GM12892 (cell line): ENCODE data around the gene SLC38A9.
"Not testable (repeated sequence)": the region's sequence is repeated elsewhere in the genome, so short reads cannot be mapped to it uniquely, and the experiment has no call there.

Experiments used
- DNase-seq: peaks from one replicate; pipeline ENCODE4 v3.0.0; 2011; ENCODE audit not compliant: insufficient read length
- FAIRE-seq: peaks from 2 replicates; lab custom pipeline; 2011; peaks lifted over from hg19 to GRCh38; lab: Jason Lieb, UNC
- POLR2A ChIP-seq: IDR thresholded peaks from 2 replicates; pipeline ENCODE4 v1.6.1; 2011; ENCODE audit warnings: low read depth, low read length, control low read depth
- POLR2AphosphoS5 ChIP-seq: IDR thresholded peaks from 2 replicates; pipeline ENCODE4 v1.6.1; 2011; ENCODE audit warnings: low read depth, low read length, control low read depth
- TAF1 ChIP-seq: IDR thresholded peaks from 2 replicates; pipeline ENCODE4 v1.6.1; 2011; ENCODE audit warnings: low read depth, mild to moderate bottlenecking, control low read depth, low read length, borderline replicate concordance

SLC38A9 gene

DNA sequence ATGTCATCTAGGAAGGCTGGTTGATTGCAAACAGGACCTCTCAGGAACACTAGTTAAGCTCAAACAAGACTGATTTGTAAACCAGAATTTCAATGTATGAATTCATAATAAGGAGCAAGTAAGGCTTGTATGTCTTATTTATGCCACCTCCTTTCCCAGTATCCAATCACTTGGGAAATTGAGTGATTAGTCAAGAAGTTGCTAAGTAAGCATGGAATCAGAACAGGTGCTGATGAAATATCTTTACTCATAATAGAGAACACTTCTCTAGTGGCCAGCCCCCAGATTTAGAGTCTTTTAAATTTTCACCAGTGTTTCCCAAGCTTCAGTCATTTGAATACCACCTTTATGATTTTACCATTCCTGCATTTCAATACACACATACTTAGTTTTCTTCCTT lies 20.5 kb upstream of the SLC38A9 start:
- DNase-seq (no peak), FAIRE-seq (no peak)
- TF ChIP-seq TAF1 (no peak), POLR2AphosphoS5 (no peak), POLR2A (no peak)

DNA sequence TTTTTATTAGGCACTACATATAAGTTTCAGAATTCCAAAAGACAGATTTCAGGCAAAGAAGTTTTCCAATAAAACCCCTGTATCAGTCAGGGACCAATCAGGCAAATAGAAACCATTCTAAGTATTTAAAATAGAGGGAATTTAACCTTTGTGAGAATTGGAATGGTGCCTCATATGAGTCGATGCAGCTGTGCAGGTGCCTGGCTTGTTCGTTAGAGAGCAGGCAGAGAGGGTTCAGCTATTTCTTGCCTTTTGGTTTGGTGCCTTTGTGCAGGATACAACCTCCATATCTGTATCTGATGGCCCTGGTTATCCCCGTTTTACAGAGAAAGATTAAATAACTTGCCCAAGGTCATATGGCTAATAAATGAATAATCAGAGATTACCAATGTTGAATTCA lies 19.7 kb upstream of the SLC38A9 start:
- DNase-seq (no peak), FAIRE-seq (no peak)
- TF ChIP-seq TAF1: no peak
- no peak for TF ChIP-seq POLR2AphosphoS5
- TF ChIP-seq POLR2A: no peak

DNA sequence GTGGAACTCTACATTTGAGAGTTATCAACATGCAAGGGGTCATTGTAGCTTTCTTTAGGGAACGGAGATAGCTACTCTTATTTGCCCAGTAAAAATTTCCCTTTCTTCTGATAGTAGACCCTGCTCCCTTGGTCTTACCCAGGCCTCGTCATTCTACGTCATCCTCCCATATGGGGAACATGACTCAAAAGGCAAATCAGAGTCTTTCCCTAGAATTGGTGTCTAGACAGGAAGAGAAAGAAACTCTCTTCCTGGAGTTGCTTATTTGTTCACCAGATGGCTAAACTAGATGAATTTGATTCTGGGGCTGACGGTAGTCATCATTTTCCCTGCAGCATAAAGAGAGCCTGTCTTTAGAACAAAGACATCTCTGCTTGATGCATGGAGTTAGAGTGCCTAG lies 12.2 kb upstream of the SLC38A9 start:
- FAIRE-seq (no peak), DNase-seq (no peak)
- no peak for TF ChIP-seq POLR2A
- TF ChIP-seq TAF1: no peak
- no peak for TF ChIP-seq POLR2AphosphoS5

DNA sequence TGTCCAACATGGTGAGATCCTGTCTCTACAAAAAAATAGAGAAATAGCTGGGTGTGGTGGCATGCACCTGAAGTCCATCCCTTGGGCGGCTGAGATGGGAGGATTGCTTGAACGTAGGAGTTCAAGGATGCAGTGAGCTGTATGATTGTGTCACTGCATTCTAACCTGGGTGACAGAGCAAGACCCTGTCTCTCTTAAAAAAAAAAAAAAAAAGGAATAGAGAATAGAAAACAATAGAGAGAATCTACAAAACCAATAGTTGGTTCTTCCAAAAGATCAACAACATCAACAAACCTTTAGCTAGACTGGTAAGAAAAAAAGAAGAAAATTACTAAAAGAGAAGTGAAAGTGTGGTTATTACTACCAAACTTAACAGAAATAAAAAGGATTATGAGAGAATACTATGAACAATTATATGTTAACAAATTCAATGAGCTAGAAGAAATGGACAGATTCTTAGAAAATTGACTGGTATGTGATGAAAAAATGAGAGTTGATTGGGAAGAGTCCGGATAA lies 8.1 kb upstream of the SLC38A9 start:
- DNase-seq (no peak), FAIRE-seq (no peak)
- TF ChIP-seq POLR2A: no peak
- no peak for TF ChIP-seq TAF1
- TF ChIP-seq POLR2AphosphoS5: no peak

DNA sequence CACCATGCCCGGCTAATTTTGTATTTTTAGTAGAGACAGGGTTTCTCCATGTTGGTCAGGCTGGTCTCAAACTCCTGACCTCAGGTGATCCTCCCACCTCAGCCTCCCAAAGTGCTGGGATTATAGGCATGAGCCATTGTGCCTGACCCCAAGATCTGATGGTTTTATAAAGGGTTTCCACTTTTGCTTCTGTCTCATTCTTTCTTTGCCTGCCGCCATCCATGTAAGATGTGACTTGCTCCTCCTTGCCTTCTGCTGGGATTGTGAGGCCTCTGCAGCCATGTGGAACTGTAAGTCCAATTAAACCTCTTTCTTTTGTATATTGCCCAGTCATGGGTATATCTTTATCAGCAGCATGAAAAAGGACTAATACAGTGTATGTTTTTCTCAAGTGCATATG lies 6.9 kb upstream of the SLC38A9 start:
- DNase-seq, FAIRE-seq: not testable (repeated sequence)

DNA sequence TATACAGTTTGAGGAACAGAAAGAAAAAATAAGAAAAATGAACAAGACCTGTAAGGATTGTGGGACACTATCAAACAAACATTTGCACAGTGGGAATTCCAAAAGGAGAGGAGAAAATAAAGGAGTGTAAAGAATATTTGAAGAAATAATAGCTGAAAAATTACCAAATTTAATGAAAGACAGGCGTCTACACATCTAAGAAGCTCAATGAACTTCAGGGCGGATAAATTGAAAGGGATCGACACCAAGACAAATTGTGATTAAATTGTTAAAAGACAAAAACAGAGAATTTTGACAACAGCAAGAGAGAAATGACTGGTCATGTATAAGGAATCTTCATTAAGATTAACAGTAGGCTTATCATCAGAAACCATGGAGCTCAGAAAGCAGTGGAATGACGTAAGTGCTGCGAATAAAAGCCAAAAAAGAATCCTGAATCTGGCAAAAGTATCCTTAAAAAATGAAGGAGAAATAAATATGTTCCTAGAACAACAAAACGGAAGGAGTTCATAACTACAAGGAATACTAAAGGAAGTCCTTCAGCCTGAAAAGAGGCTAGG lies 3.5 kb upstream of the SLC38A9 start:
- no peak for TF ChIP-seq TAF1
- no peak for TF ChIP-seq POLR2AphosphoS5
- no peak for TF ChIP-seq POLR2A
- no peak for DNase-seq
- FAIRE-seq: no peak

DNA sequence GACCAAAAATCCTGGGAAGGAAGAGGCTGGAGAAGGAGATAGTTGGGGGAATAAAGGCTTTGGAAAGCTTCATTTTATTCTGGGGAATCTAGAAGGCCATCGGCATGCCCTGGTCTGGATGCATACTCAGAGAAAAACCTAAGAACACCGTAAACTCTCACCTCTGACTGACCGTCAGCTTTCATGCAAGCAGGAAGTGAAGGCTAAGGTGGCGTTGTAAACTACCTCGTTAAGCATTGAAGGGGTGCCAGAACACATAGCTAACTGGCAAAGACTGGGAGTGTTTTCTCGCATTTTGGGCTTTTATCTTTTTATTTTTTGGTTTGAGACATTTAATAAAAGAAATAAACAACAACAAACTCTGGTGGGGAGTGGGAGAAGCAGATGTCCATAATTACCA lies 2.6 kb upstream of the SLC38A9 start:
- TF ChIP-seq TAF1: no peak
- no peak for TF ChIP-seq POLR2A
- no peak for DNase-seq
- FAIRE-seq: no peak

DNA sequence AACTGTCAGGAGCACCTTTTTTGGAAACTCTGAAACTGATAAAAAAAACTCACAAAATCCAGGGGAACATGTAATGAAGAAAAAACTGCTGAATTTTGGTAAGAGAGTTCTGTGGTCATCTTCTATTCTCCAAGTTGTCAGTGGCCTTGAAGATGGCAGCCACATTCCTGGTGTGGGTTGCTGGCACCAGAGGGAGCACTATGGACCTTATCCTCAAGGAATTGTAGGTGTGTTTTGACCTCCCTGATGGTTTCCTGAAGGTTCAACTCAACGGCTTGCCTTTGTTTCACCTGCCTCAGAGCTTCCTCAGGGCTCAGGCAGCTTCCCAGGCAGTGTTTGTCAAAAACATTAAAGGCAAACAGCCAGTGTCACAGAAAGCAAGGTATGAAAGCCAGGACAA lies 2.2 kb upstream of the SLC38A9 start:
- DNase-seq: no peak
- no peak for FAIRE-seq
- no peak for TF ChIP-seq POLR2A
- TF ChIP-seq TAF1: no peak
- no peak for TF ChIP-seq POLR2AphosphoS5

DNA sequence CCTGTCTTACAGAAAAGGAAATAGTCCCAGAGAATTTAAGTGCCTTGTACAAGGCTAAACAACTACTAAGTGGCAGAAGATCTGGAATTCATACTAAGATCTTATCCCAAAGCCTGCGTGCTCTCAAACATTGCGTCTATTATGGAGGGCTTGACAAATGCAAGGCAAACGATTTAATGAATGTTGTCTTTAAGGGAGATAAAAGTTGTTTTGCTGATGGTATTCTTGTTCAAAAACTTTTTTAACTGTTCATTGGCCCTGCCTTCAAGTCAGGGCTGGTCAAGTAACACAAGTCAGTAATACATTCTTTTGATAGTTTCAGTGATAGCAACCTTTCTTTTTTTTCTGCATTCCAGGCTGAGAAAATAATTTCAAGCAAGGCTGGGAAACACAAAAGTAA lies 1.7 kb upstream of the SLC38A9 start:
- FAIRE-seq (no peak), DNase-seq (no peak)
- TF ChIP-seq POLR2A (no peak), POLR2AphosphoS5 (no peak), TAF1 (no peak)

DNA sequence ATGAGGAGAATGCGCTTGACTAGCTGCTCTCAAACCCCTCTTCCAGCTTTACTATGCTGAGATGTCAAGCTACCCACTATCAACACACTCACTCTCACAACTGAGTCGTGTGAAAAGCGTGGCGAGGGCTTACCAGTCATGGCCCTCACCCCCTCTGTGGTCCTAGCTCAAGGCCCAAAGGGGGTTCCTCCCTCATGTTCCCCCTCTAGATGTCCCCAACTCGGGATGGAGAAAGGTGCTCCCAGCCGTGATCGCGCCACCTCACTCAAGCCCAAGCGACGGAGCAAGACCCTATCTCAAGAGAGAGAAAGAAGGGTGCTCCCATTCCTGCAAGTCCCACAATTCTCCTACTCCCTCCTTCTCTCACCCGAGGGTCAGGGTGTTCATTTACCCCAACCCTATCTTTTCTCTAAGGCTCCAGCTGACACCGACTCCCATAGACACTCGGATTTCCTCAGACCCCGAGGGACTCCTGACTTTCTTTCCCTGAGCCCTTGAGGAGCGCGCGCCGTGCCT lies 559 bp downstream of the SLC38A9 start:
- no peak for TF ChIP-seq POLR2AphosphoS5
- TF ChIP-seq POLR2A: no peak
- no peak for TF ChIP-seq TAF1
- no peak for FAIRE-seq
- no peak for DNase-seq

DNA sequence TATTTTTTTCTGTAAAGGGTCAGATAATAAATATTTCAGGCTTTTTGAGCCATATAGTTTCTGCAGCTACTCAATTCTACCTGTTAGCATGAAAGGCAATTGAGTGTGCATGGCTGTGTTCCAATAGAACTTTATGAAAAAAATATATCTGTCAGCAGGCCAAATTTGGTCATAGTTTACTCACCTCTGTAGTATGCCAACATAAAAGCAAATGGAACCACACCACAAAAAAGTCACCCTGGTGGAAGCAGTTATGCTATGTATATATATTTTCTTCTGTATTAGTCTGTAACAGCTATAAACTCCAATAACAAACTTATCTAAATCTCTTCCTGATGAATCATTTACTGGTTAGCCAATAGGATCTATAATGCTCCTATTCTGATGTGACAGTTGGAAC lies 3.4 kb downstream of the SLC38A9 start:
- DNase-seq (no peak), FAIRE-seq (no peak)
- no peak for TF ChIP-seq POLR2A
- TF ChIP-seq POLR2AphosphoS5: no peak
- no peak for TF ChIP-seq TAF1

DNA sequence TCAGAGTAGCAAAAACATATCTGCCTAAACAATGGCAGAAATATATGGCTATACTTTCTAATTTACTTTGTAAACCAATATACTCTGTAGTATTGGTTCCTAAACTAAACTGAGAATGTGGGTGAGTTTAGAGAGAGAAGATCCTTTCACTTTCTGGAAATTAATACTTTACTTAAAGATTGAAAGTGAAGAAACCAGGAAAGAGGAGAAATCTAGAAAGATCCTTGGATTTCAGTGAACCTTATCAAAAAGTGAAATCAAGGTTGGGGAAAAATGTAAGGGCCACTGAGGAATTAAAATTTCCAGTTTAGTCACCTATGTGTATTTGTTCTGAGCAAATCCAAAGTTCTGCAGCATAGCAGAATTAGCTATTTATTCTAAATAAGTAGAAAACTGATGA lies 5.9 kb downstream of the SLC38A9 start:
- FAIRE-seq (no peak), DNase-seq (no peak)
- TF ChIP-seq POLR2AphosphoS5: no peak
- TF ChIP-seq TAF1: no peak
- TF ChIP-seq POLR2A: no peak
